Stimulated activated CD4-positive, alpha-beta T cell treated with anti-CD3 and anti-CD28 coated beads, Interleukin-4, amount 100 ng/mL, for 24 hours (primary cell): ENCODE measurements around the gene SELENON.

ENCODE experiments used
- DNase-seq: peaks from one replicate; pipeline ENCODE4 v3.0.0-alpha.2; 2020

Gene SELENON

GRCh38 chr1:25810341-25811299 lies 10.6 kb downstream of the SELENON start:
- peak; percentile 83 for DNase-seq

DNA sequence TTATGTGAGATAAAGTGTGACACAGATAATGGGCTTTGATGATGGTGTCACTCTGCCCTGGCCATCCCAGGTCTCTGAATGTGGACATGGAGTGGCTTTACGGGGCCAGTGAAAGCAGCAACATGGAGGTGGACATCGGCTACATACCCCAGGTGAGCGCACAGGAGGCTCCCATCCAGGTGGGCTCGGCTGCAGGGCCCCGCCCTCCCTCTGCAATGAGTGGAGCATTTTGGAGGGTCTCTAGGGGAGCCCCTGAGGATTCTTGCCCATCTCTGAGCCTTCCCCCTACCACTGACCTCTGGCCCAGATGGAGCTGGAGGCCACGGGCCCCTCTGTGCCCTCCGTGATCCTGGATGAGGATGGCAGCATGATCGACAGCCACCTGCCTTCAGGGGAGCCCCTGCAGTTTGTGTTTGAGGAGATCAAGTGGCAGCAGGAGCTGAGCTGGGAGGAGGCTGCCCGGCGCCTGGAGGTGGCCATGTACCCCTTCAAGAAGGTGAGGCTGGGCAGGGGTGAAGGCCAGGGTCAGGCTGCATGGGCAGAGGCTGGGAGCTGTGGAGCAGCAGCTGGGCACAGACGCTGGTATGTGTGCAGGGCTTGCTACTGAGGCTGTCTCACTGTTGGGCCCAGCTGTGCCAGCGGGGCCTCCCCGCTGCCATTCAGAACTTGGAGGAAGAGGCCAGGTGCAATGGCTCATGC lies 11.5 kb downstream of the SELENON start:
- no peak for DNase-seq

GRCh38 chr1:25813071-25813733 lies 13.2 kb downstream of the SELENON start:
- DNase-seq: no peak

DNA sequence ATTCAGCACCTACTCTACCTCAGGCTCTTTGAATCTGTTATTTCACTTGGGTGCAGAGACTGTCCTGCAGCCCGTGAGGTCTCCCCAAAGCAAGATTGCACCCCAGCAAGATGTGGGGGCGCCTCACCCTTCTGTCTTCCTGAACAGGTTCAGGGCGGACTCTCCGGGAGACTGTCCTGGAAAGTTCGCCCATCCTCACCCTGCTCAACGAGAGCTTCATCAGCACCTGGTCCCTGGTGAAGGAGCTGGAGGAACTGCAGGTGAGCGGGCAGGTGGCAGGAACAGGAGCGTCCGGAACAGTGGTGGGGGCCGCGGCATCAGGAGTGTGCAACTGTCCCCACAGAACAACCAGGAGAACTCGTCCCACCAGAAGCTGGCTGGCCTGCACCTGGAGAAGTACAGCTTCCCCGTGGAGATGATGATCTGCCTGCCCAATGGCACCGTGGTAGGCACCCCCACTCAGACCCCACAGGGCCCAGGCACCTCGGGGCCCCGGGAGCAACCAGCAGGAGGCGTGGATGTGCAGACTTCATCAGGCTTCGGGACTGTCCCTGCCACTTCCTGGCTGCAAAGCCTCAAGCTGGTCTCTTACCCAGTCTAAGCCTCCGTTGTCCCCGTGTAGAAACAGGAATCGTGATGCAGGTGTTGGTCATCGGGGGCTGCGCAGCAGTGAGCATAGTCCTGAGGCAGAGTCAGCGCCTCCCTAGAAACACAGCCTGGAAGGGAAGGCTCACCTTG lies 13.9 kb downstream of the SELENON start:
- no peak for DNase-seq

- DNase-seq: no peak
Measured at GRCh38 chr1:25814549-25815087, 14.6 kb downstream of the SELENON start.

DNA sequence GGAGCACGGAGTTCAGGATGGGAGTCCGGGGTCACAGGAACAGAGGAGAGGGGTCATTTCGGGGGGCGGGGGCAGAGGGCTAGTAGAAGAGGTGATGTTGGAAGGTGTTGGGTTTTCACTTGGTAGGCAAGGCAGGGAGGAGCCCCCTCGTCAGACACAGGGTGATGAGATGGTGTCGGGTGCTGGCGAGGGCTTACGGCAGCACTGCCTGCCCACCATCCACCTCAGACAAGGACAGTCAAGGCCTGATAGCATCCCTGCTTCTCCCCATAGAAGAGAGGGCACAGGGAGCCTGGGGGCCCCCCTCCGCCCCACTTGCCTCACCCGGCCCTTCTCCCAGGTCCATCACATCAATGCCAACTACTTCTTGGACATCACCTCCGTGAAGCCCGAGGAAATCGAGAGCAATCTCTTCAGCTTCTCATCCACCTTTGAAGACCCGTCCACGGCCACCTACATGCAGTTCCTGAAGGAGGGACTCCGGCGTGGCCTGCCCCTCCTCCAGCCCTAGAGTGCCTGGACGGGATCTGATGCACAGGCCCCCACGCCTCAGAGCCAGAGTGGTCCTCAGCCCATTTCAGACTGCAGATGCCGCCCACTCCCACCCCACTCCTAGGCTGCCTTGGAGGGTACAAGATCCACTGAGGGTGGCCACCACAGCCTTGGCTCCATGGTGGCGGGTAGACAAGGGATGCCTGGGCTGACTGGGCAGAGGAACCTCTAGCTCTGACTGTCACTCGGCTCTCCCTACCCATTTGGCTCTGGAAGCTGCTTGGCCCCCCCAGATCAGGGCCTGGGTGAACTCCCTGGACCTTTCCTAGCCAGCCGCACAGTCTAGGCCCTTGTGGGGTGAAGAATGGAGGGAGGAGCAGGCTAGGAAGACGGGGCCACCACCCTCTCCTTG lies 15.5 kb downstream of the SELENON start:
- DNase-seq: no peak

GRCh38 chr1:25816112-25816718 lies 16.2 kb downstream of the SELENON start:
- DNase-seq: no peak

DNA sequence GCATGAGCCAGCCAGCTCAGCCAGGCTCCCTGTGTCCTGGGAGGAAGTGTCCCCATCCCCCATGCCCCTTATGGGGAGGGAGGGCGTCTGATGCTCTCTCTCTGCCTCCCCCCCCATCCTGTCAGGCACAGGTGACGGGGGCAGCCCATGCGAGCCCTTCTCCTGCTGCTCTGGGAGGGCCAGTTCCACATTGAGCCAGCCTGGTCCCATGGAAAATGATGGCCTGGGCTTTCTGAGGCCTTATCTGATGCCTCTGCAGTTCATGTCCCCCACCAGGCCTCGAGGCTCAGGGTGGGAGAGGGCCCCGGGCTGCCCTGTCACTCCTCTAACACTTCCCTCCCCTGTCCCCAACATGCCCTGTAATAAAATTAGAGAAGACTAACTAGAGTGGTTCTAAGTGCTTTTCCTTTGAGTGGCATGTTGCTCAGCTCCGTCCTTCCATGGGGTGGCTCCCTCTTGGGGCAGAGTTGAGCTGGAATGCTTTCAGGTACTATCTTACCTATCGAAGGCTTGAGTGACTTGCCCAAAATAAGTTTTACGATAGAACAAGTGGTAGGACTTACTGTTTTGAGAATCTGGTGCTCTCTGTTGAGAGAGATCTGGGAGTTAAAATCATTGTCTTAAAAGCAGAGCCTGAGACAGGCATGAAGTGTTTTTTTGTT lies 18.0 kb downstream of the SELENON start:
- DNase-seq: no peak

GRCh38 chr1:25818569-25818968 lies 18.6 kb downstream of the SELENON start:
- DNase-seq: no peak

- DNase-seq: peak; percentile 92
Measured at GRCh38 chr1:25819491-25820246, 19.7 kb downstream of the SELENON start, which contains the start of gene MTFR1L. Gene MTFR1L, plus strand, starts transcription at chr1:25819954. Its CDS starts 3,151 bp downstream, at chr1:25823105.

- peak; percentile 69 for DNase-seq
Measured at GRCh38 chr1:25820247-25821111, 20.5 kb downstream of the SELENON start.

- DNase-seq: no peak
Measured at GRCh38 chr1:25821112-25821476, 21.1 kb downstream of the SELENON start.

- no peak for DNase-seq
Measured at GRCh38 chr1:25821630-25822091, 21.7 kb downstream of the SELENON start.

GRCh38 chr1:25825605-25826004 lies 25.6 kb downstream of the SELENON start:
- no peak for DNase-seq

DNA sequence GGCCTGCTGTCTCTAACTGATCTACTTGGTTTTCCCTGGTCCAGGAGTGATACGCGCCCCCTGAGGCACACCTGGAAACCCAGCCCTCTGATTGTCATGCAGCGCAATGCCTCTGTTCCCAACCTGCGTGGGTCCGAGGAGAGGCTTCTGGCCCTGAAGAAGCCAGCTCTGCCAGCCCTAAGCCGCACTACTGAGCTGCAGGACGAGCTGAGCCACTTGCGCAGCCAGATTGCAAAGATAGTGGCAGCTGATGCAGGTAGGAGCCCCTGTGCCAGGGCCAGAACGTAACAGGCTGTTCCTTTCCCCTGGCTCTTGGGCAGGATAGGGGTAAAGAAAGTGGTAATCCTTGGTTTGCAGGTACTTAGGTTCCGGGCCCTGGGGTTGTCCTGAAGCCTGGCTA lies 26.6 kb downstream of the SELENON start:
- no peak for DNase-seq

DNA sequence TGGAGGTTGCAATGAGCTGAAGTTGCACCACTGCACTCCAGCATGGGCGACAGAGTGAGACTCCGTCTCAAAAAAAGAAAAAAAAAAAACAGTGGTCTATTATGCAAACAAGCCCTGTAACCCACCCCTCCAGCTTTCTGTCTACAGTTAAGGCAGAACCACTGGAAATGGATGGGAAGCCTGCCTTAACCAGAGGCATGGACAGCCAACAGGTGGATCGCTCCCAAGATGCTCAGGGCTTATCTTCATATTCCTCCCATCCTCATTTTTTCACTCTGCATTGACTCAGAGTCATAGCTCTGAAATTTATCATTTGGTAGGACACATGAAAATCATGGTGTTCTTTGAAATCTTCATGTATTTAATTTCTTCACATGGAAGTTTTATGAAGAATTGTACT lies 28.5 kb downstream of the SELENON start:
- no peak for DNase-seq

DNA sequence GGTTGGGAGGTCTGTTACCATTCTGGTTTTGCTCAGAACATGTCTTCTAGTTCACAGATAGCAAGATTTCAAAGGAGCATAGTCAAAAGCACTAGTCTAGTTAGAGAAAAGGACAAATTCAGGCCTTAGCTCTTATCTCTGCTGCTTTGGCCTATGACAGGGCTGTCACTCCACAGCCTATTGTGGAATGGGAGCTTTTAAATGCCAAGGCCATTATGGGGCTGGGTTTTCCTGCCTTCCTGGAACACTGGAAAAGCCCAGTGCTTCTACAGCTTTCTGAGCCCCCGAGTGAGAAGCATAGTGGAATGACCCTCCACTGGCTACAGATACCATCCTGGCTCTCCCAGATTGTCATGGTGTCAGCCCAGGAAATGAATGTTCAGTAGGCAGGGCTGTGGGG lies 29.1 kb downstream of the SELENON start:
- no peak for DNase-seq

- DNase-seq: no peak
Measured at GRCh38 chr1:25831569-25832196, 31.7 kb downstream of the SELENON start.
